ENCODE measurements around the gene EN2. TPM values are rescaled to one million over a fixed set of nuclear protein-coding genes. Genes with fewer than 3 reads are reported as not detected.

Gene EN2
- total and polyA plus RNA-seq, 2 of the 13 experiments (the other 11 are each of a cell fraction or from before 2014, with no cell fraction given): not detected

GRCh38 chr7:155511702-155511996 lies 53.7 kb downstream of the EN2 start:
- Histone ChIP-seq H3K4me1 (ENCODE audit: insufficient read depth, low read length) (0 out of 2 replicates have a peak, but pooled peaks cover 11% of the 10 kb centered on the region), H3K27me3 (ENCODE audit: control insufficient read depth in 1 of 2, insufficient read depth in 2 of 2, low read length in 2 of 2) (peaks cover 6 to 90% of the 10 kb centered on the region in 2 experiments), H4K20me1 (ENCODE audit: insufficient read depth, low read length) (no peaks in the 10 kb centered on the region; the same call in 1 of the 2 replicates), H3K4me3 (replicated peaks in 1 of 3; ENCODE audit: insufficient read depth in 1 of 3, low read depth in 2 of 3, low read length in 3 of 3) (no peak overlapping the region), H2AFZ (ENCODE audit: low read length) (no peak overlapping the region), H3K9ac (ENCODE audit: insufficient read depth, low read depth, low read length) (no peak overlapping the region), H3K79me2 (ENCODE audit: insufficient read depth, low read length) (no peaks in the 10 kb centered on the region), H3K36me3 (replicated peaks in 1 of 2; ENCODE audit: control insufficient read depth in 1 of 2, insufficient read depth in 2 of 2, low read length in 2 of 2) (no peaks in the 10 kb centered on the region), H3K27ac (ENCODE audit: extremely low read length, insufficient read depth, low read length) (no peak overlapping the region), H3K4me2 (ENCODE audit: low read depth, low read length) (no peak overlapping the region), H3K9me3 (ENCODE audit: low read length) (no peaks in the 10 kb centered on the region)
- BruUV-seq (replicated peaks): no TSS peak
- intact Hi-C loops (cut with micrococcal nuclease; ENCODE audit: unreplicated experiment) (no loop called here), in situ Hi-C loops (cut with HindIII; ENCODE audit: extremely low pct_ligation_motif_present, low pct_unique_long_range_greater_than_20kb) (no loop called here)
- DNase-seq (ENCODE audit: low spot score): no peak
- no peak for ATAC-seq
- 14% methylated on average over 5 of the region's 5 CpGs for WGBS (ENCODE audit: low lambda C conversion rate)
- FAIRE-seq: no peak
- ChIA-PET CTCF (ENCODE audit: low intra/inter-chr PET ratio, low total read pairs) (no interaction called here), POLR2A (no interaction called here)
- TF ChIP-seq ZNF207 (IDR thresholded peaks at IDR 0.05; ENCODE audit: borderline replicate concordance): no peak
- TF ChIP-seq STAT5B (CRISPR knock-in tag; IDR thresholded peaks at IDR 0.05): no peak
- no peak for TF ChIP-seq HNRNPK (IDR thresholded peaks at IDR 0.05; ENCODE audit: low read depth, low read length, poor library complexity, severe bottlenecking)
- no peak for TF ChIP-seq GABPB1 (CRISPR knock-in tag; IDR thresholded peaks at IDR 0.05)
- TF ChIP-seq ZNF367 (CRISPR knock-in tag; IDR thresholded peaks at IDR 0.05; ENCODE audit: borderline replicate concordance): no peak
- TF ChIP-seq ZNF768 (CRISPR knock-in tag; IDR thresholded peaks at IDR 0.05): no peak
- no peak for TF ChIP-seq ZNF12 (CRISPR knock-in tag; IDR thresholded peaks at IDR 0.05)
- no peak for TF ChIP-seq IRF2 (CRISPR knock-in tag; IDR thresholded peaks at IDR 0.05)
- TF ChIP-seq ZNF180 (CRISPR knock-in tag; IDR thresholded peaks at IDR 0.05; ENCODE audit: borderline replicate concordance, low read depth): no peak
- no peak for TF ChIP-seq ZNF335 (CRISPR knock-in tag; IDR thresholded peaks at IDR 0.05)

GRCh38 chr7:155512246-155512887 lies 54.4 kb downstream of the EN2 start:
- ChIA-PET CTCF (ENCODE audit: low intra/inter-chr PET ratio, low total read pairs) (no interaction called here), POLR2A (no interaction called here)
- Histone ChIP-seq H3K4me3 (replicated peaks in 1 of 3; ENCODE audit: insufficient read depth in 1 of 3, low read depth in 2 of 3, low read length in 3 of 3) (no peak overlapping the region), H3K9ac (ENCODE audit: insufficient read depth, low read depth, low read length) (no peak overlapping the region), H3K4me2 (ENCODE audit: low read depth, low read length) (no peak overlapping the region), H2AFZ (ENCODE audit: low read length) (no peak overlapping the region), H4K20me1 (ENCODE audit: insufficient read depth, low read length) (no peaks in the 10 kb centered on the region; the same call in 1 of the 2 replicates), H3K27me3 (ENCODE audit: control insufficient read depth in 1 of 2, insufficient read depth in 2 of 2, low read length in 2 of 2) (peaks cover 6 to 91% of the 10 kb centered on the region in 2 experiments), H3K9me3 (ENCODE audit: low read length) (no peaks in the 10 kb centered on the region), H3K36me3 (replicated peaks in 1 of 2; ENCODE audit: control insufficient read depth in 1 of 2, insufficient read depth in 2 of 2, low read length in 2 of 2) (no peaks in the 10 kb centered on the region), H3K79me2 (ENCODE audit: insufficient read depth, low read length) (no peaks in the 10 kb centered on the region), H3K4me1 (ENCODE audit: insufficient read depth, low read length) (0 out of 2 replicates have a peak, but pooled peaks cover 11% of the 10 kb centered on the region), H3K27ac (ENCODE audit: extremely low read length, insufficient read depth, low read length) (no peak overlapping the region)
- ATAC-seq: no peak
- no TSS peak for BruUV-seq (replicated peaks)
- 1% methylated on average over 4 of the region's 4 CpGs for WGBS (ENCODE audit: low lambda C conversion rate)
- no peak for DNase-seq (ENCODE audit: low spot score)
- intact Hi-C loops (cut with micrococcal nuclease; ENCODE audit: unreplicated experiment): no loop called here
- FAIRE-seq: no peak
- in situ Hi-C loops (cut with HindIII; ENCODE audit: extremely low pct_ligation_motif_present, low pct_unique_long_range_greater_than_20kb): no loop called here
- no peak for TF ChIP-seq ONECUT2 (CRISPR knock-in tag; IDR thresholded peaks at IDR 0.05)
- TF ChIP-seq ZNF660 (CRISPR knock-in tag; IDR thresholded peaks at IDR 0.05; ENCODE audit: borderline replicate concordance, low read depth): no peak
- no peak for TF ChIP-seq CHD2 (IDR thresholded peaks at IDR 0.05; ENCODE audit: low read depth, low read length)
- no peak for TF ChIP-seq RBM22 (optimal IDR thresholded peaks at IDR 0.05; ENCODE audit: low read length)
- no peak for TF ChIP-seq ZSCAN12 (CRISPR knock-in tag; IDR thresholded peaks at IDR 0.05)
- TF ChIP-seq SOX6 (IDR thresholded peaks at IDR 0.05): no peak
- TF ChIP-seq SOX6 (CRISPR knock-in tag; IDR thresholded peaks at IDR 0.05): no peak
- TF ChIP-seq DMAP1 (CRISPR knock-in tag; IDR thresholded peaks at IDR 0.05): no peak

Measured in HepG2 (cell line).